ENCODE data around the gene SPAG7.

SPAG7 gene

DNA sequence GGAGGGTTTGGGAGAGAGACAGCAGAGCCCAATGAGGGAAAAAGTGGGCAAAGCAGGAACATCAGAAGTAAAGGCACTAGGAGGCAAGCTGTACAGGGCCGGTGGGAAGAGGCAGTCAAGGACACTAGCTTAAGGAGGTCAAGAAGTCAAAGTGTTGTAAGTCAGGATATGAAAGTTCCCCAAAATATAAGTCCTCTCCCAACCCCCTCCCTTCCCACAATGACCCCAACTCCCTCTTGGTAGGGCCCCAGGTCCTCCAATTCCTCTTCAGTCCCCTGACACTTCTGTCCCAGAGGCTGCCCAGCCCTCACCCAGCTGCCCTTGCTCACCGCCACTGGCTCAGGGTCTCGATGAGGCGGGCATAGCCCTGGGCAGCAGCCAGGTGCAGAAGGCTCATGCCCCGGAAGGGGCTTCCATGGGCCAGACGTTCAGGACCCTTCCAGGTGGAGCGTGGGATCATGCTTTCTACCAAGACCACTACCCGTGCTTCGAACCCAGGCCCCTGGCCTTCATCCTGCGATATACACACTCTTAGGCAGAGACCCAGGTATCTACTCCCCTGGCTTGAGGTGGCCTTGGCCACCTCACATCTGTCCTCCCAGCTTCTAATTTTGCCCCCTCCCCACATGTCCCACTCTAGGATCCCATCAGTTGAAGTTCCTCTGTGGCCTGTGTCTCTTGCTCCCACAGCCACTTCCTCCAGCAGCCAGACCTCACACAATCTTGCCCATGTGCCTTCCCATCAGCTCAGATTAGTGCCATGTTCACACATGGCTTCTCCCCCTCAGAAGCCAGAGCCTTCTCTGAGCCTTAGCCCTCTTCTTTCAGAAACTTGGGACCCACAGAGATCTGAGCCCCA is 5.9 kb upstream of the SPAG7 start:
- DNase-seq, result no peak

DNA sequence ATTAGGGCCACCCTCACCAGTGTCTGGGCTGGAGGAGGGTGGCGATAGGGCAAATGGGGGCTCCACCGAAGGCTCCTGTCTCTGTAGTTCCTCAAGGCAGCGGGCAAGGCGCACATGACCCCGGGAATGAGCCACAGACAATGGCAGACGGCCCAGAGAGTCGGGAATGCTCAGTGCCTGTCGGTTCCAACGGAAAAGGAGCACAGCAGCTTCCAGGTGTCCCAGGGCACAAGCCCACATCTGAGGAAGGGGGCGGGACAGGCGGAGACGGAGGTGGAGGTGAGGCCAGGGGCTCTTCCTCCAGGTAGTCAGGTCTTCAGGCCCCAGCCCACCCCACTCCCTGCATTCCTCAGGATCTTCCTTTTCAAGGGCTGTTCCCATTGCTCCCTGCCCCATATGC is 5.1 kb upstream of the SPAG7 start:
- DNase-seq, result no peak

DNA sequence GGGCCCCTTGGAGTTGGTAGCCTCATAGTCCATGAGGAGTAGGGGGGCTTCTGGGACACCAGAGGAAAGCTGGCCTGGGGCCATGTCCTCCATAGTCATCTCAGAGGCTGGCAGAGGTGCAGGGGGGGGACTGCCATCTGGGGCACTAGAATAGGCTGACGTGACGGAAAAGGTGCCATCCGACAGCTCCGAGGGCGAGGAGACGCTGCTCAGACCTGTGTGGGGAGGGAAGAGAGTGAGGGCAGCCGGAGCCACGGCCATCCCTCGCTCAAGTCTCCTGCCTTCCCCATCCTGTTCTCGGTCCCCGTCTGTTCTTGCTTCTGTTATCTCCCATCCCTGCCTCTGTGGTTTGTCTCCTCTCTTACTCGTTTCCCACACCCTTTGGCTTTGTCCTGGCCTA is 4.7 kb upstream of the SPAG7 start:
- no peak for DNase-seq

DNA sequence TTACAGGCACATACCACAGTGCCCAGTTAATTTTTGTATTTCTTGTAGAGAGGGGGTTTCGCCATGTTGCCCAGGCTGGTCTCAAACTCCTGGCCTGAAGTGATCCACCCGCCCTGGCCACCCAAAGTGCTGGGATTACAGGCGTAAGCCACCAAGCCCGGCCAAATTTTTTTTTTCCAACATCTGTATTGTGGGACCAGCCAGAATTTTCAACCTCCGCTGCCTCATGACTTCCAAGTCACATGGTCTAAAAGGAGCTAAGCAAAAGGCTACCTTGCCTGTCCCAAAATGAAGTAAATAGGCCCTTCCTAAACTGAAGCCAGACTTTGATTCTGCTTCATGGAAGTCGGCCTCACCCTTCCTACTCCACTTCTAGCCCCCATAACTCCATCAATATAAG is 4.2 kb upstream of the SPAG7 start:
- DNase-seq, result no peak

DNA sequence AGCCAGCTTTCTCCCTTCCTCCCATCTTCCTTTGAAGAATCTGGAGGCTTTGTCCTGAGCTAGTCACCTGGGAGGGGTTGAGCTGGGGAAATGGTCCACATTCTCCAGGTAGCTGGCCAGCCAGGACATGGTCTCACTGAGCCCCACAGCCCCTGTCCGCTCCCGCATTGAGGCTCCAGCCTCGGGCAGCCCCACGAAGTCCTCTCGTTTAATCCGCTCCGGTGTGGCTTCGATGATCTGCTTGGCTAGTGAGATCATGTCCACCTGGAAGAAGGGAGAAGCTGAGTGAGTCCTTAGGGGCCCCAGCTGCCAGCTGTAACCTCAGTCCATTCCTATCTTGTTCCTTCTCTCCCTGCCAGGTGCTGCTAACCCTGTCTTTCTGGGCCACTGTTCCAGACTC is 2.7 kb upstream of the SPAG7 start:
- no peak for DNase-seq

DNA sequence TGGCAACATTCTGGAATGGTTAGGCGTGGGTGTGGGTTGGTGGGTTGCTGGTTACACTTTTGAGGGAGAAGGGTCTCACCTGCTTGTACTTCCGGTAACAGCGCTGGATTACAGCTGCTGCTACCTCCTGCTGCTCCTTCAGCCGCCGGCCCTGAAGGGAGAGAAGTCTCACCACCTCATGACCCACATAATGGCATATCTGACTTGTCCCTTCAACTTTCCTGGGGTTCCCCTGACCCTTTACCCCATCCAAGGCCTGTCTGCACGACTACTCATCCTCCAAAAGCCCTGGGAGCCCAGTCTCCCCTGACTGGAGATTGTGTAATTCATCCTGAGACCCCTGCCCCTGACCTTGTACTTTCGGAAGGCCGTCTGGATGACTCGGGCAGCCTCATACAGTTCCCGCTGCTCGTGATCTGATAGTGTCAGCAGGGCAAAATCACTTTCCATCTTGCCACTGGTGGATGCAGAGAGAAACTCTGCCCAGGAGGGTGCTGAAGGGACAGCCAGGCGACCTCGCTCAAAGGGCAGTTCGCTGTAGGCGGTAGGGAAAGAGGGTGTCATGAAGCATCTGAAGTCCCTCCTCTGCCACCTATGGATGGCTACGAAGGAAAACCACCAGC is 2.0 kb upstream of the SPAG7 start:
- peak; percentile 28 for DNase-seq

DNA sequence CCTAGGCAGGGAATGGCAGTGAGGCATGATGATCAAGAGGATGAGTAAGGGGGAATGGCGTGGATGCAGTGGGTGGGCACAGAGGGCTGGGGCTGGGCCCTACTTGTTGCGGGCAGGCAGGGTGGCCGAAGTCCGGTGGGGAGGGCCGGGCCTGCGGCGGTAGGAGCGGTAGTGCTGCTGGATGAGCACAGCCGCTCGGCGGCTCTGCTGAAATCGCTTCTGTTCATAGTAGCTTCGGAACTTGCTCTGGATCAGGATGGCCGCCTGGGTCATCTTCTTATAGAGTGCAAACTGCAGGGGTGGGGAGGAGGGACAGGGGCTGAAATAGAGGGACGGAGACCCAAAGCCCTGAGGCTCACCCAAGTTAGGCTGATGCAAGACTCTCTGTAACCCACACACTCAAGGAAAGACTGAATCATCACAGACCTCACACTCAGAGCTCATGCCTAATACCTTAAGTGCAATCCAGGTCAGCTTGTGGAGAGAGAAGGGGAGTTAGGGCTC is 1.5 kb upstream of the SPAG7 start:
- peak; percentile 35 for DNase-seq

DNA sequence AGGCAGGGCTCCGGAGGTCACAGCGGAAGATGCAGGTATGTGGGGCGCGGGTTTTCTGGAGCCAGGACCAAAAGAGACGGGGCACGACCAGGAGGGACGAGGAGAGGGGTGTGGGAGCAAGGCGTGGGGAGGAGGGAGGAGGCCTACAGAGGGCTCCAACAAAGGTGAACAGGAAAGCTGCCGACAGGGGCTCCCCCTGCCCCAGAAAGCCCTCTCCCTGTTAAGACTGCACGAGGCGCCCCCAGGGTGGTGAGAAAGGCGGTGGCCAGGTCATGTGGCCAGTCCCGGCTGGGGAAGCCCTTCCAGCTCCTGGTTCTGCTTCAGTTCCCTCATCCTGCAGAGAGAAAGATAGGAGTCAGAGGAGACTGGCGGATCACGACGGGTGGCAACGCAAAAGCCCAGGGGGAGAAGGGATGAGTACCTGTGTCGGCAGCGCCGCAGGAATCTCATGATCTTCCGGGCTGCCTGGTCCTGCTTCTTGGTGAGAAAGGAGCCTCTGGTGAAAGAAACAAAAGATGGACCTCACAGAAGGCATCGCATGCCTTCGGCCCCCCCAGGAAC is 949 bp upstream of the SPAG7 start:
- DNase-seq, result peak; percentile 43

DNA sequence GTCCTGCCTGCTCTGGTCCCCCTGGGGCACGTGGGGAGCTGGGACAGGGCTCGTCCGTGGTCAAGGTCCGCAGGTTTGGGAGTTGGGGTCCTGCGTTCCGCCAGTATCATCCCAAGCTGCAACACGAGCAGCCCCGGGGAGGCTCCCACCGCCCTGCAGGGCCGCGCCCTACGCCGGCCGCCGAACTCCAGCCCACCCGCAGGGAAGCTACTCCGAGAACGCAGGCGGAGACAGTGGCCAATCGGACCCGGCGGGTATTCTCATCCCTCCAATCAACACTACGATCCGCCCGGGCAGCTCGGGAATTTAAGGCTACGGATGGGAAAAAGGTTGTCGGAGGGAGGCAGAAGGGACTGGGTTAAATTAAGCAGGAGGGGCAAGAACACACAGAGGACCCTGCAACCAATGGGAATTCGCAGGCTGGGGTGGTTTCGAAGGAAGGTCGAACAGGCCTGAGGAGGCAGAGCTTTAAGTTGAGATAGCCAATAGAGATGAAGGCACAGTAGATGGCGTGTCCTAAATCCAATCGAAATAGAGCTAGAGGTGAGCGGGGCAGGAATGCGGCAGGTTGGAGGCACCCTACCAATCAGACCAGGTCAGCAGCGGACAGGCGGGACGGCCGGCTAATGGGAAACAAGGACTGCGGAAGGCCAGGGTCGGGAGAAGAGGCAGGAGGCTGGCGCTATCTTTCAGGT is 626 bp downstream of the SPAG7 start:
- peak; percentile 87 for DNase-seq

DNA sequence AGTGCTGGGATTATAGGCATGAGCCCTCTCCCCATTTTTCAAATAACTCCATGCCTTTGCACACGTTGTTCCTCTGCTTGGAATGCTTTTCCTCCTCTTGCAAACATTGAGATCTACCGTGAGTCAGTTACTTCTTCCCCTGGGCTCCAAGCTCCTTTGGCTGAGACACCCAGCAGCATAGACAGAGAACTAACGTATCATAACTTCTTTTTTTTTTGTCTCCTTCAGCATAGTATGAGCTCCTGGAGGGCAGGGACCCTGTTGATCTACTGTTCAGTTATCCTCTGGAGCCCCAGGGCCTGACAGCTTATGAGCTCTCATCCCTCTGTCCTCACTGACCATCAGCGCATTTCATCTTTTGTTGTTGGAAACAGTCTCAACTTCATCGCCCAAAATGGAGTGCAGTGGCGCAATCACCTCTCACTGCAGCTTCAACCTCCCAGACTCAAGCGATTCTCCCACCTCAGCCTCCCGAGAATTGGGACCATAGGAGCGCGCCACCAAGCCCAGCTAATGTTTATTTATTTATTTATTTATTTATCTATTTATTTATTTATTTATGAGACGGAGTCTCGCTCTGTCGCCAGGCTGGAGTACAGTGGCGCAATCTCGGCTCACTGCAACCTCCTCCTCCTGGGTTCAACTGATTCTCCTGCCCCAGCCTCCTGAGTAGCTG is 2.2 kb downstream of the SPAG7 start:
- no peak for DNase-seq

DNA sequence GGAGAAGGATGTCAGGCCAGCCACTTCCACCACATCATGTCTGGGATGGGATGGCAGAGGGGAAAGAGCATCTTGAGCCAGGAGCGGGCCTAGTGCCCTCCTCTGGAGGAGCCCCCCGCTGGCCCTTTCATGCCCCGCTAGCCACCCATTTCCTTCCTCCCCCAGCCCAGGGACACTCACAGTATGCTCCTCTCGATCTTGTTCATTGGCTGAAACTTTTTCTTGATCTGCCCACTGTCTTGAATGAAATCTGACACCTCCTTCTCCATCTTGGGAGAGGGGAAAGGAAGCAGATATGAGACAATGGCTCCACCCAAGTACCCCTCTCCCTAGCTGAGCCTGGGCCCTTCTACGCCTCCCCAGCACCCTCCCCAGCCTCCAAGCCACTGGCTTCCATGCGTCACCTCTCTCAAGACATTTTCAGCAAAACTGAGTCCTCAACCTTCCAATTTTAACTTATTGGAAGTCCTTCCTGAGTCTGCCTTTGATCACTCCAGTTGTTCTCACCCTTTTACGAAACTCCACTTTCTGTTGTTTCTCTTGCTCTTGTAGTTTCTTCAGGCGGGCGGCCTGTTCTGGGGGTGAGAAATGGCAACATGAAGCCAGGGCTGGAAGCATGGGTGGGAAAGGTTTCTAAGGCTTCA is 7.2 kb downstream of the SPAG7 start:
- no peak for DNase-seq

DNA sequence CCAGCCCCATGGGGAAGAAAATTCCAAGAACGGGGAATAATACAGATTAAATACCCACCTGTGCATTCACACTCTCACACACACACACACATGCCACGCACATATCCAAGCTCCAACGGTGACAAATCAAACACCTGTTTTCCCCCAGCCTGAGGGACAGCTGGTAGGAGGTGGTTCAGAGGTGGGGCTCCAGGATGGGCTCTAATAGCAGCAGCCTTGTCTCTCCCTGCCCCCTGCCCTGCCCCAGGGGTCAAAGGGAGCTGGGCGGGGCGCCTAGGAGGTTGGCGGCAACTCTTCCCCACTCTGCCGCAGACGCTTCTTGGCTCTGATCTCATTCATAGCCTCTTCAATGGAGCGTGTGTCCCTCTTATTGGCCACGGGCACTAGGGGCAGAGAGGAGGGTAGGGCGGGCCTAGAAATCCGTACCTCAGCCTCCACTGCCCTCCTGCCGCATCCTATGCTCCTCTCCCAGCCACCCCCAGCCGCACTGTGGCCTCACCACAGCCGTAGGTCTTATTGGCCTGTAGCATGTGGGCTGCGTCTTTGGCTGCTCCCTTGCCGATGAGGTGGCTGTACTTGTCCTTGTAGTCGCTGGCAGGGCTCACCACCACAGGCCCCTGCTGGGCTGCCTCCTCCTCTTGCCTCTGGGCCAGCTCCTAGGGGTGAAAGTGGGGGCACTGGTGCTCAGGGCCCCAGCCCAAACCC is 8.2 kb downstream of the SPAG7 start:
- no peak for DNase-seq

DNA sequence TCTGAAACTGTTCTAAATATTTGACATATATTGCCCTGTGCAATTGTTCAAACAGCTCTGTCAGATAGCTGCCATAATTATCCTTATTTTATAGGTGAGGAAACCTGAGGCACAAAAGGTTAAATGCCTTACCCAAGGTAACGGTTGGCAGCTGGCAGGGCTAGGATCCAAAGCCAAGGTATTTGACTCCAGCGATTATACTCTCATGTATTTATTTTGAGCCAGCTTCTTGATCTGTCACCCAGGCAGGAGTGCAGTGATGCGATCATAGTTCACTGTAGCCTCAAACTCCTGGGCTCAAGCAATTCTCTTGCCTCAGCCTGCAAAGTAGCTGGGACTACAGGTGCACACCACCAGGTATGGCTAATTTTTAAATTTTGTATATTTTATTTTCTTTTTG is 9.5 kb downstream of the SPAG7 start:
- DNase-seq, result no peak

DNA sequence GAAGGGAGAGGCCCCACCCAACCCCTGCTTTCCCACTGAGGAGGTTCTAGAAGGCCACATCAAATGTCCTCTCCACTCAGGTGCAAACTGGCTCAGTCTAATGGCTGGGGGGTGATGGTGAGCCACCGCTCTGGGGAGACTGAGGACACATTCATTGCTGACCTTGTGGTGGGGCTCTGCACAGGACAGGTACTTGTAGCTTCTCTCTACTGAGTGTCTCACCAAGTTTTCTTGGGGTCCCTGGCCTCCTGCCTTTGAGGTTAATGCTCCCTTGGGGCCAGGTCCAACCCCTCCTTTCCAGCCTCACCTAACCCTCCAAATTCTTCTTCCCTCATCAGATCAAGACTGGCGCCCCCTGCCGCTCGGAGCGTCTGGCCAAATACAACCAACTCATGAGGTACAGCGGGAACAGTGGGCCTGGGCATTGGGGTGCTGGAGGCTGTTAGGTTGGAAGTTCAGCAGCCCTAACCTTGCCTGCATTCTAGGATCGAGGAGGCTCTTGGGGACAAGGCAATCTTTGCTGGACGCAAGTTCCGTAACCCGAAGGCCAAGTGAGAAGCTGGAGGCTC is 11.0 kb downstream of the SPAG7 start:
- DNase-seq, result peak; percentile 52

DNA sequence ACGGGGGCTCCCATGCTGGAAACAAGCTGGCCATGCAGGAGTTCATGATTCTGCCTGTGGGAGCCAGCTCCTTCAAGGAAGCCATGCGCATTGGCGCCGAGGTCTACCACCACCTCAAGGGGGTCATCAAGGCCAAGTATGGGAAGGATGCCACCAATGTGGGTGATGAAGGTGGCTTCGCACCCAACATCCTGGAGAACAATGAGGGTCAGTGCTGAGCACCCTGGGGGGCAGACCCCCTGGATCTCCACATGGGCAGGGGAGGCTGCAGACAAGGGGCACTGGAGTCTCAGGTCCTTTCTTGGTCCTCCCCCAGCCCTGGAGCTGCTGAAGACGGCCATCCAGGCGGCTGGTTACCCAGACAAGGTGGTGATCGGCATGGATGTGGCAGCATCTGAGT is 12.5 kb downstream of the SPAG7 start:
- DNase-seq, result no peak

DNA sequence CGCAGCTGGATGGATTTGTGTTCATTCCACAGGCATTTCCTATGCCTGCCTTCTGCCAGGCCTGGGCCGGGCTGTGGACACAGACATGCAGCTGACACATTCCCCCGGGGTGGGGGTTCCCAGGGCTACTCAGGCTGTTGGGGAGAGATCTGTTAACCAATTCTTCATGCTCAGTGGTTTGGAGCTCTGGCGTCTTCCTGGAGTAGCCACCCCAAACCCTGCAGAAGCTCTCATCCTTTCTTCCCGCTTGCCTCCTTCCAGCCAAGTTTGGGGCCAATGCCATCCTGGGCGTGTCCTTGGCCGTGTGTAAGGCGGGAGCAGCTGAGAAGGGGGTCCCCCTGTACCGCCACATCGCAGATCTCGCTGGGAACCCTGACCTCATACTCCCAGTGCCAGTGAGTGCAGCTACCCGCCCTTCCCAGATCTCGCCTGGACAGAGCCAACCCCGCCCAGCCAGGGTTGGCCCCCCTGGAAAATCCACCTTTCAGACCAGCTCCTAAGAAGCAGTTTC is 14.1 kb downstream of the SPAG7 start:
- DNase-seq, result no peak

DNA sequence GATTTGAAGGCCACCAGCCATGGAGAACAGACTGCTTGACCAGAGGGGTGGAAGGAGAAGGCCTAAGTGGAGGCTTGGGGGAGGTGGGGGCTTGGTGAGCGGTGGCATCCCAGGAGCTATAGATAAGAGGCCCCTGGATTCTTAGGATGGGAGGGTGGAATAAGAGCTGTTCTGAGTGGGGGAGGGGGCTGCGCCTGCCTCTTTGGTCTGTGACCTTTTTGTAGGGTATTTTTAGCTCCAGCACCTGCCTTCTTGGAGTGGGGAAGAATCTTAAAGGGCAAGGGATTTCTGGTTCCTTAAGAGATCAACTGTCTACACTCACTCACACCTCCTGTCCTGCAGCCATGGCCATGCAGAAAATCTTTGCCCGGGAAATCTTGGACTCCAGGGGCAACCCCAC is 16.1 kb downstream of the SPAG7 start:
- no peak for DNase-seq

DNA sequence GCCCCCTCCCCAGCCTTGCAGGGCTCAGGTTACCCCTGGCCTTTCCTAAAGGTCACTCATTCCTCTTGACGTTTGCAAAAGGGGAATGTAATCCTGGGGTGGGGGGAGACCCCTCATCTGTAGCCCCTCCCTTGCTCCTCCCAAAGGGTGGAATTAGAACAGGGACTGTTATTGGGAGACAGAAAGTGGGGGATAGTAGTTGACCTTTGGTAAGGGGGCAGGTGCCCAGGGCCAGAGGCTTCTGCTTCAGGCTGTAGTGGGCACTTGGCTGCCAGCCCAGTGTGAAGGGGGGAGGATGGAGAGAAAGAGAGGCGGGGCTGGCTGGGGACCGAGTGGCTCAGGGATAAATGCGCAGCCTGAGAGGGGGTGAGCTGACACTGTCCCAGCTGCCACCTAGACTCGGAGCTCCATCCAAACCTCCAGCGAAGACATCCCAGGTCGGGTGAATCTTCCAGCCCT is 16.8 kb downstream of the SPAG7 start, which contains the start of gene ENO3:
ENO3 (plus strand) TSS at position 374 of the 459 bp plus-strand sequence. CDS start 711 bp downstream, outside the sequence.
- DNase-seq, result no peak

DNA sequence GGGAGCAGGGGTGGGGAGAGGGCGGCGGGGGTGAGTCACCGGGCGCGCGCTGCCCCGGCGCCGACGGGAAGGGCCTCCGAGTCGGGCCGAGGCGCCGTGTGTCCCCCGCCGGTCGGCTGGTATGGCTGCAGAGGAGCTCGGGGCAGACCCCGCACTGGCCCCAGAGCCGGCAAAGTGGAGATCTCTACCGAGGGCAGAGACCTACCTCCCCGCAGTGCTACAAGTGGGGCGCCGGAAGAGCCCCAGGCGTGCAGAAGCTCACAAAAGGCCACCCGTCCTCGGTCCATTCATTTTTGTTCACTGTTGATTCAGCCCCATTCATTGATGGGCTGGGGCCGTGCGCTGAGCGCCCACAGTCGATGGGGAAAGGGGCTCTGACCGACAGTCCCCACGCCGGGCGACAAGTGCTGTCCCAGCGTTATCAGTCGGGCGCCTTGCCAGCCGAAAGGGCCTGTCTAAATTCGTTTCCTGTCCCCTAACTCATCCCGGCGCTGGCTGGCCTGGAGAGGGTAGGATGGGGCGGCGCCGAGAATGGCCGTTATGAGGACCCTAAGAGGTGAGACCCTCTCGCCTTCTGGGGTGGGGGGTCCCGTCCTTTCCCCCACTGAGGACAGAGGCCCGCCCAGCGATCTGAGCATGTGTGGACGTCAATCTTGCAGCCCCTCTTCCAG is 17.4 kb downstream of the SPAG7 start:
- no peak for DNase-seq

Measured in stimulated activated CD4-positive, alpha-beta T cell treated with anti-CD3 and anti-CD28 coated beads, Interleukin-12 subunit alpha, Interleukin-12 subunit beta, amount 100 ng/mL, for 4 hours (primary cell).